Stimulated activated CD4-positive, alpha-beta T cell treated with anti-CD3 and anti-CD28 coated beads, TNF-alpha, amount 100 ng/mL, for 1 hour (primary cell): Measurements from ENCODE around the gene TUBA1C.
"Not testable (repeated sequence)": the region's sequence is repeated elsewhere in the genome, so short reads cannot be mapped to it uniquely, and the experiment has no call there.

Experiments used
- DNase-seq, 3 donors: peaks; one replicate each; pipeline ENCODE4 v3.0.0-alpha.2; 2020; ENCODE audit warnings: low read depth in 3 of 3, low spot score in 1 of 3

The TUBA1C gene

DNA sequence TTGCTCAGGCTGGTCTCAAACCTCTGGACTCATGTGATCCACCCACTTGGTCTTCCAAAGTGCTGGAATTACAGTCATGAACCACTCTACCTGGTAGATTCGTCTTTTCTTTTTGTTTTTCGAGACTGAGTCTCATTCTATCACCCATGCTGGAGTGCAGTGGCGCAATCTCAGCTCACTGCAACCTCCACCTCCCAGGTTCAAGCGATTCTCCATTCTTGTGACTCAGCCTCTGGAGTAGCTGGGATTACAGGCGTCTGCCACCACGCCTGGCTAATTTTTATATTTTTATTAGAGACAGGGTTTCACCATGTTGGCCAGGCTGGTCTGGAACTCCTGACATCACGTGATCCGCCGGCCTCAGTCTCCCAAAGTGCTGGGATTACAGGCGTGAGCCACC is 9.4 kb upstream of the TUBA1C start:
- not testable (repeated sequence) for DNase-seq

DNA sequence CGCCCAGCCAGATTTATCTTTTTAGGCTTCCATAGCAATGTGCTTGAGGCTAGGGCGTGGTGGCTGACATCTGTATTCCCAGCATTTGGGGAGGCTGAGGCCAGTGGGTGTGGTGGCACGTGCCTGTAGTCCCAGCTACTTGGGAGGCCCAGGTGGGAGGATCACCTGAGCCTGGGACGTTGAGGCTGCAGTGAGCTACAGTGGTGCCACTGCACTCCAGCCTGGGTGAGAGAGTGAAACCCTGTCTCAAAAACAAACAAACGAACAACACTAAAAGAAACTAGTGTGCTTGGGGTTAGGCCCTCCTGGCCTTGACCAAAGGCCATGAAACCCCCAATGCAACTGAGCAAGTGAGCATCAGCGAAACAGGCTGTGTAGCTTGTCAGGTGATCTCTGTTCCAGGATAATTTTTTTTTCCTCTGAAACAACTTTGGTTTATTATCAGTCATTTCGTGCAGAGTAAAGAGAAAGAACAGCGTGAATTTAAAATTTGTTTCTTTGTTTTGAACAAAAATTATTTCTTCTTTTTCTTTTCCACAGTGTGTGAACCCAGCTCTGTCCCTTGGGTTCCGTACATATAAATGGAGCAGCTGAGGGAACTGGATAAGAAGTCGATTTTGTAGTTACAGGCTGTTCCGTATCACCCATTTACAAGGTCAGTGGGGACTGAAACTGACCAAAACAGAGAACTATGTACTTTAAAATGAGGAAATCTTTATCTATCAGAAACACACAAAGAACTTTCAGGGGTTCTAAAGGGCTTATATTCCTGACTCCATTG is 8.8 kb upstream of the TUBA1C start:
- DNase-seq = no peak

- not testable (repeated sequence) for DNase-seq
Measured at GRCh38 chr12:49257508-49258184, 7.2 kb upstream of the TUBA1C start.

DNA sequence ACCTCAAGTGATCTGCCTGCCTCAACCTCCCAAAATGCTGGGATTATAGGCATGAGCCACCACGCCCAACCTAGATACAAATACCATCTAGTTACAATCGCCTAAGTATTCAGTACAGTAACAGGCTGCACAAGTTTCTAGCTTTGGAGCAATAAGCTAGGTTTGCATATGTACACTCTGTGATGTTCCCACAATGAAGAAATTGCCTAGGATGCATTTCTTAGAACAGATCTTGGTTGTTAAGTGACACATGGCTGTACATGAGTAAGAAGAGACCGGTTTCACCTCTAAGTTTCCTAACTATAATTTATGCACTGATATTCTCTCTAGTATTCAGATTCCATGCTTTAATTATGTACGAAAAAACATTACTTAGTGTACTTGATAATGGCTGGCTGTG is 5.4 kb upstream of the TUBA1C start:
- no peak for DNase-seq

DNA sequence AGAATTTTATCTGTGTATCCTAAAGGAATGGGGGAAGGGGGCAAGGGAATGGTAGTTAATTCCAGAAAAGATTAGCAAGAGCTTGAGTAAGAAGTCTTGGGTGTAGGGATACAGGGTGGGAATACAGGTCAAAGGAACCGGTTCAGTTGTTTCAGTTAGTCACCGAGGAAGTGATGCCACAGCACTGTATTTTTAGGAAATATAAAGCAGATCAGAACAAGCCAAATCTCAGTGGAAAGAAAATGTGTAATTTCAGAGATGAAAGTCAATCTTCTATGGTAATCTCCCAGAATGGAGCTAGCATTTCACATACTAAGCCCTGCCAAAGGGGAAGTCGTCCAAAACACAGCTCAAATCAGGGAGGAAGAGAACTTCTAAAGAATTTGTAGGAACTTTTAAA is 4.7 kb upstream of the TUBA1C start:
- DNase-seq = no peak

DNA sequence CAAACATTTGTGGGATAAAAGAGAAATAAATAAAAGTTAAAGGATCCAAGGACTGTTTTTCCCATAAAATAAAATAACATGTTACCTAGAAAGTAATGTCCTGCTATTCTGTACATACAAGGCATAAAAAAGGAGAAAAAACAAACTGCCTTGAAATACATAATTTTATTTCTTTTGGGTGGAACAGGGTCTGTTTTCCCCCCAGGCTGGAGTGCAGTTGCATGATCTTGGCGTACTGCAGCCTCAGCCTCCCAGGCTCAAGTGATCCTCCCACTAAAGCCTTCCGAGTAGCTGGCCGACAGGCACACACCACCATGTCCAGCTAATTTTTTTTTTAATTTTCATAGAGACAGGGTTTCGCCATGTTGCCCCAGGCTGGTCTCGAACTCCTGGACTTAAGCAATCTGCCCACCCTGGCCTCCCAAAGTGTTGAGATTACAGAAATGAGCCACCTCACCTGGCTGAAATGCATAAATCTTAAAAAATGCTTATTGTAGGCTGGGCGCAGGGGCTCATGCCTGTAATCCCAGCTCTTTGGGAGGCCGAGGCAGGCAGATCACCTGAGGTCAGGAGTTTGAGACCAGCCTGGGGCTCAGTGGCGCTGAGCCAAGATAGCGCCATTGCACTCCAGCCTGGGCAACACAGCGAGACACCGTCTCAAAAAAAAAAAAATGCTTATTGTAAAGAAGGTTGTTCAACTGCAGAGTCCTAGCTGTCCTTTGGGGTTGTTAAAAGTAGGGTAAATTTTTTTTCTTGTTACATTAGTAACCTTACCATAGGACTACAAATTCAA is 4.1 kb upstream of the TUBA1C start:
- no peak for DNase-seq

- DNase-seq = no peak
Measured at GRCh38 chr12:49261721-49262120, 3.2 kb upstream of the TUBA1C start.

DNA sequence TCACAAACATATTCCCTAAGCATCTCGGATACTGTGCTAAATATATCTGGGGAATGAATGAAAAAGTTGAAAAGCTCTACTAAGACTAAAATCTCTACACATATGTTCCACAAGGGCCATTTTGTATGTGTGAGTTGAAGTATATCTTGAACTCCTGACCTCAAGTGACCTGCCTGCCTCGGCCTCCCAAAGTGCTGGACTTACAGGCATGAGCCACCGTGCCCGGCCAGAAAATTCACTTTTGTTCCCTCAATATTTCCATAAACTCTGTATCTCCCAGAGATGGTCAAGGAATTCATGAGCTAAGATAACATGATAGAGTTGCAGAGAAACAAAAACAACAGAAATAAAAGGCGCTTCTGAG is 1.5 kb upstream of the TUBA1C start:
- no peak for DNase-seq

- peak in 1 of 3 donors; percentile 38 for DNase-seq
Measured at GRCh38 chr12:49264466-49264872, 413 bp upstream of the TUBA1C start.

GRCh38 chr12:49269191-49269590 is 4.3 kb downstream of the TUBA1C start:
- DNase-seq = not testable (repeated sequence)

DNA sequence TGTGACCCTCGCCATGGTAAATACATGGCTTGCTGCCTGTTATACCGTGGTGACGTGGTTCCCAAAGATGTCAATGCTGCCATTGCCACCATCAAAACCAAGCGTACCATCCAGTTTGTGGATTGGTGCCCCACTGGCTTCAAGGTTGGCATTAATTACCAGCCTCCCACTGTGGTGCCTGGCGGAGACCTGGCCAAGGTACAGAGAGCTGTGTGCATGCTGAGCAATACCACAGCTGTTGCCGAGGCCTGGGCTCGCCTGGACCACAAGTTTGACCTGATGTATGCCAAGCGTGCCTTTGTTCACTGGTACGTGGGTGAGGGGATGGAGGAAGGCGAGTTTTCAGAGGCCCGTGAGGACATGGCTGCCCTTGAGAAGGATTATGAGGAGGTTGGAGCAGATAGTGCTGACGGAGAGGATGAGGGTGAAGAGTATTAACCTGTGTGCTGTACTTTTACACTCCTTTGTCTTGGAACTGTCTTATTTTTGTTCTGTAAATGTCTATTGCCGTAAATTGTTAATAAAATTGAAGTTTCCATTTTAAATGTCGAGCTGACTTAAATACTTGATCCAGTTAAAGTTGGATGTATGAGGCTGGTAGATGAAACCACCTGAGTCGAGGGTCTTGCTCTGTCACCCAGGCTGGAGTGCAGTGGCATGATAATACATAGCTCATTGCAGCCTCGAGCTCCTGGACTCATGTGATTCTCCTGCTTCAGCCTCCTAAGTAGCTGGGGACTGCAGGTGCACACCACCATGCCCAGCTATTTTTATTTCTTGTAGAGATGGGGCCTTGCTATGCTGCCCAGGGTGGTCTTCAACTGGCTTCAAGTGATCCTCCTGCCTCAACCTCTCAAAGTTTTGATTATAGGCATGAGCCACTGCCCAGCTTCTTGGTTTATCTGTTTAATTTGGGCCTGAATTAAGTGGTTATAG is 8.2 kb downstream of the TUBA1C start:
- DNase-seq = no peak

DNA sequence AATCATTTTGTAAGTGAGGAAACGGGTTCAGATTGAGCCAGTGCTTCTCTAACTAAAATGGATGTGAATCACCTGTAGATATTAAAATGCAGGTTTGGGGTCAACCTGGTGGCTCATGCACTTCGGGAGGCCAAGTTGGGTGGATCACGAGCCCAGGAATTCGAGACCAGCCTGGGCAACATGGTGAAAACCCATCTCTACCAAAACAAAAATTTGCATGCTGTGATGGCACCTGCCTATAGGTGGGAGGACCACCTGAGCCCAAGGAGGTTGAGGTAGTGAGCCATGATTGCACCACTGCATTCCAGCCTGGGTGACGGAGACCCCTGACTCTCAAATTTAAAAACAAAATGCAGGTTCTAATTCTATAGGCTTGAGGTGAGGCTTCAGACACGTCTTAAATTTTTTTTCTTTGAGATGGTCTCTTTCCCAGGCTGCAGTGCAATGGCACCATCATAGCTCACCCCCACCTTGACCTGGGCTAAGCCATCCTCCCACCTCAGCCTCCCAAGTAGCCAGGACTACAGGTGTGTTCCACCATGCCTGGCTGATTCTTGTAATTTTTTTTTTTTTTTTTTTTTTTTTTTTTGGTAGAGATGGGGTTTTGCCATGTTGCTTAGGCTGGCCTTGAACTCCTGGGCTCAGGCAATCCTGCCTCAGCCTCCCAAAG is 9.0 kb downstream of the TUBA1C start:
- no peak for DNase-seq

DNA sequence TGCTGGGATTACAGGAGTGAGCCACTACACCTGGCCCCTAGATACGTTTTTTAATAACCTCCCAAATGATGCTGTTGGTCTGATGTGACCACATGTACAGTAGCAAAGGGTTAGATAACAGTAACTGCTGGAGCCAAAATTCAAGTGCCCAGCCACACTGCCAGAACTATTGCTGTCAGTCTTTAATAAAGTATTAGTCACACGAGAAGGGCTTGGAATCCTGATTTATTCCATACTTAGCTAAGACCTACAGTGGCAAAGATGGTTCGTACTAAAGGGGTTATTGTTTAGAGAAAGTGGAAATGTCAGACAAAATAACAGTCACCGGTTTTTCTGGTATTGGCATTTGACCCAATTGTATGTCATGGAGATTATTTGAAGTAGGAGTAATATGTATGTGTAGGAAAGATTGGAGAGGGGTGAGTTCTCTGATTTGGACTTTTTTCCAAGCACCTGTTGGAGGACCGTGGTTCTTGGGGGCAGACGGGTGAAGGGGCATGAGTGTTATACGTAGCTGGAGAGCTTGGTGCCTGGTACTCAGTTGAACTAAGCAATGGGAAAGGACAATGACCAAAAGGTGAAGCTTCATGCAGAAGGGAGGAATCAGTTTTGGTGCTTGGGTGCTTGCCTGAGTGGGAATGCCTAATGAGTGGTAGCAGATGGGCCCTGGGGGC is 9.7 kb downstream of the TUBA1C start:
- DNase-seq = no peak

- DNase-seq = no peak
Measured at GRCh38 chr12:49276304-49277290, 11.7 kb downstream of the TUBA1C start.

- no peak for DNase-seq
Measured at GRCh38 chr12:49277466-49277865, 12.6 kb downstream of the TUBA1C start.

GRCh38 chr12:49279706-49280159 is 14.9 kb downstream of the TUBA1C start:
- no peak for DNase-seq

GRCh38 chr12:49280545-49280944 is 15.7 kb downstream of the TUBA1C start:
- not testable (repeated sequence) for DNase-seq

DNA sequence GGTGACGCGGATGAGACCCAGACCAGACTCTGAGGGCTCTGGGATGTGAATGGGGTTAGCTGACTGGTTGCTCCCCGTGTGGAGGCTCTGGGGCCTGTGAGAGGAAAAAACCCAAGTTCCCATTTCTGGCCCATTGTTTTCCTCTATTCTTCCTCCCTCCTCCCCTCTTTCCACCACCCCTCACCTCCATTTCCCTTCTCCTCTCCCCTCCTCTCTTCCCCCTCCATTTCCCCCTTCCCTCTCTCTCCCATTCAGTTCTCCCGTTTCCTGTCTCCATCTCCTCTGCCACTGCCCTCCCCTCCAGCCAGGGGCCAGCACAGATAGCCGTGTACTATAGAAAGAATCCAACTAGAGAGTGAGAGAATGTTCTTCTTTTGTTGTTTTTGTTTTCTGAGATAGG is 17.4 kb downstream of the TUBA1C start:
- DNase-seq = no peak
